GM19351 (cell line): Measurements from ENCODE around the gene THTPA.

Experiments
- ATAC-seq: cut with Tn5 transposase; IDR thresholded peaks from one replicate; pipeline ENCODE4 v1.9.1; 2021; ENCODE audit warnings: mild to moderate bottlenecking, moderate library complexity; ENCODE audit not compliant: unreplicated experiment

THTPA gene

GRCh38 chr14:23555882-23556699 lies at the start of gene THTPA:
TSS of gene THTPA (plus strand) at chr14:23556271. CDS start at chr14:23556758, 487 bp downstream.
- ATAC-seq, result peak; percentile 82

GRCh38 chr14:23512156-23512555 lies 43.9 kb upstream of the THTPA start:
- ATAC-seq, result no peak

GRCh38 chr14:23513005-23513817 lies 42.9 kb upstream of the THTPA start:
- ATAC-seq, result no peak

- no peak for ATAC-seq
Measured at GRCh38 chr14:23513818-23514643, 42.0 kb upstream of the THTPA start.

- ATAC-seq, result no peak
Measured at GRCh38 chr14:23514644-23514957, 41.5 kb upstream of the THTPA start.

GRCh38 chr14:23517650-23518326 lies 38.3 kb upstream of the THTPA start:
- ATAC-seq, result no peak

- ATAC-seq, result no peak
Measured at GRCh38 chr14:23518709-23519108, 37.4 kb upstream of the THTPA start.

GRCh38 chr14:23520899-23521533 lies 35.1 kb upstream of the THTPA start:
- ATAC-seq, result no peak

GRCh38 chr14:23521785-23522640 lies 34.1 kb upstream of the THTPA start:
- no peak for ATAC-seq

GRCh38 chr14:23522643-23523198 lies 33.4 kb upstream of the THTPA start:
- no peak for ATAC-seq

- no peak for ATAC-seq
Measured at GRCh38 chr14:23523229-23524016, 32.6 kb upstream of the THTPA start.

- no peak for ATAC-seq
Measured at GRCh38 chr14:23524954-23525353, 31.1 kb upstream of the THTPA start.

GRCh38 chr14:23525611-23526010 lies 30.5 kb upstream of the THTPA start:
- no peak for ATAC-seq

GRCh38 chr14:23528555-23528954 lies 27.5 kb upstream of the THTPA start:
- ATAC-seq, result no peak

- no peak for ATAC-seq
Measured at GRCh38 chr14:23529016-23529415, 27.1 kb upstream of the THTPA start.

GRCh38 chr14:23530375-23531055 lies 25.6 kb upstream of the THTPA start:
- ATAC-seq, result no peak

GRCh38 chr14:23531391-23531790 lies 24.7 kb upstream of the THTPA start:
- no peak for ATAC-seq

GRCh38 chr14:23532658-23533057 lies 23.4 kb upstream of the THTPA start:
- ATAC-seq, result no peak
